ENCODE results near the gene NSG2. TPM values are rescaled to one million over a fixed set of nuclear protein-coding genes. Genes with fewer than 3 reads are reported as not detected.

NSG2 gene
- total RNA-seq, 1 experiment from 2014 or later, result not detected

DNA sequence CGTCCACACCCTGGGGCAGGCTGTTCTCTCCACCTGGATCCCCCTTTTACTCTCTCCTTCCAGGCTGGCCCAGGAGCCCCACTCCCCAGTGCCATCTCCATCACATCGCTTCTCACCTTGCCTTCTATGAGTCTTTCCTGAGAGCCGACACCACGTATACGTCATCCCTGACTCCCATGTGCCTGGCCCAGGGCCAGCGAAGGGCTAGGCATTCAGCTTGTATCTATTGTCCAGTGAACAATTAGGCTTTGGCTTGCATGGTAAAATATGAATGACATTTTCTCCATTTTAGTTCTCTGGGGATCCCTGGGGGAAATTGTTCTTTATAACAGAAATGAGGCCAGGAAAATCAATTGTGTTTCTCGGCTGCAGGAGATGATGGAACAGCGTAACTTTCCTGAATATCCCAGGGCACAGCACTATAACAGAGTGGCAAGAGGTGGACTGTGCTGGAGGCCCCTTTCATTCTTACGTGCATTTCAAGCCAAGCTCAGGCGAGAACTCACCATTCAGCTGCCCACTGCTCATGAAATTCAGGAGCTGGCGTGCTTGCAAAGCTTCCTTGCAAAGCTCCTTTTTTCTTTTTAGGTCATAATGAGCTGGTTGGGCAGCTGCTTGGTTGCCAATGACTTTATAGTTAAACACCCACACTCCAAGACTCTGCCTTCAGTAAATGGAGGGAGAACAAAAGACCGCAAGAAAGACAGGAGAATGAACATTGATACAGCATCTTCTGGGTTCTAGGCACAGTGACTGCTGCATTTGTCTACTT, 37.7 kb downstream of the NSG2 start:
- Mint-ChIP-seq H3K27me3 (ENCODE audit: insufficient read depth, unreplicated experiment) (peaks cover 39% of the 10 kb centered on the region), H3K4me1 (ENCODE audit: low read depth, unreplicated experiment) (no peaks in the 10 kb centered on the region), H3K9me3 (ENCODE audit: unreplicated experiment) (no peaks in the 10 kb centered on the region), H3K4me3 (ENCODE audit: unreplicated experiment) (no peak overlapping the region), H3K36me3 (ENCODE audit: insufficient read depth, unreplicated experiment) (no peaks in the 10 kb centered on the region), H3K27ac (ENCODE audit: unreplicated experiment) (no peak overlapping the region)
- Histone ChIP-seq H3K36me3 (ENCODE audit: control insufficient read depth, insufficient read depth, low read length) (no peaks in the 10 kb centered on the region; the same call in 1 of the 2 replicates), H3K4me3 (ENCODE audit: low read depth, low read length) (no peak overlapping the region), H3K9me3 (no peaks in the 10 kb centered on the region), H3K4me1 (no peaks in the 10 kb centered on the region), H3K27me3 (replicated peaks; ENCODE audit: control insufficient read depth, insufficient read depth, low read length) (no peaks in the 10 kb centered on the region)
- POLR2A ChIA-PET, result no interaction called here
- no peak for DNase-seq
- TF ChIP-seq, protein P1, sequence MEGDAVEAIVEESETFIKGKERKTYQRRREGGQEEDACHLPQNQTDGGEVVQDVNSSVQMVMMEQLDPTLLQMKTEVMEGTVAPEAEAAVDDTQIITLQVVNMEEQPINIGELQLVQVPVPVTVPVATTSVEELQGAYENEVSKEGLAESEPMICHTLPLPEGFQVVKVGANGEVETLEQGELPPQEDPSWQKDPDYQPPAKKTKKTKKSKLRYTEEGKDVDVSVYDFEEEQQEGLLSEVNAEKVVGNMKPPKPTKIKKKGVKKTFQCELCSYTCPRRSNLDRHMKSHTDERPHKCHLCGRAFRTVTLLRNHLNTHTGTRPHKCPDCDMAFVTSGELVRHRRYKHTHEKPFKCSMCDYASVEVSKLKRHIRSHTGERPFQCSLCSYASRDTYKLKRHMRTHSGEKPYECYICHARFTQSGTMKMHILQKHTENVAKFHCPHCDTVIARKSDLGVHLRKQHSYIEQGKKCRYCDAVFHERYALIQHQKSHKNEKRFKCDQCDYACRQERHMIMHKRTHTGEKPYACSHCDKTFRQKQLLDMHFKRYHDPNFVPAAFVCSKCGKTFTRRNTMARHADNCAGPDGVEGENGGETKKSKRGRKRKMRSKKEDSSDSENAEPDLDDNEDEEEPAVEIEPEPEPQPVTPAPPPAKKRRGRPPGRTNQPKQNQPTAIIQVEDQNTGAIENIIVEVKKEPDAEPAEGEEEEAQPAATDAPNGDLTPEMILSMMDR (IDR thresholded peaks at IDR 0.05; ENCODE audit: insufficient read depth in 1 of 2, low read depth in 1 of 2, low read length in 1 of 2, severe bottlenecking in 1 of 2, unreplicated experiment in 1 of 2), result no peak
- intact Hi-C loops (cut with micrococcal nuclease; ENCODE audit: unreplicated experiment), result no loop called here
- CTCF ChIA-PET, result no interaction called here
- no TSS peak for BruUV-seq (replicated peaks)

DNA sequence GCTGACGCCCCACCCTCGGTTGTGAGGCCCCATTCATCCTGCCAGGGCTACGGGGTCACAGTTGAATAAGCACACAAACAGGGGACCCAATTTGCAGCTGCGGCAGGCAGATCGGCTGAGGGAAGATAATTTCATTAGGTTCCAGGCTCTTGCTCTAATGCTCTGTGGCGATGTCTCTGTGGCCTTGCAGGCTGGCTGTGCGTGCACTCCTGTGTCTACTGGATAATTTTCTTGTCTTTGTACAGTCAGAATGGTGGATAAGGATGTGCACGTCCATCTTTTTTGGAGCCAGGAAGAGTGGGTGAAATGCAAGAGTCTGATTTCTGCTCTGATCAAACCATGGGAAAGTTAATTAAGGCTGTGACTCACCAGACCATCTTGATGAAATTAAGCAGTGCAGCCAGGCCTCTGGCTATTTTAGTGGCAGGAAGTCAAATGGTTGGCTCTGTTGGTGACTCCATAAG, 39.2 kb downstream of the NSG2 start:
- no peak for DNase-seq
- no peaks in the 10 kb centered on the region for H3K36me3 Mint-ChIP-seq (ENCODE audit: insufficient read depth, unreplicated experiment)
- Histone ChIP-seq H3K27me3 (replicated peaks; ENCODE audit: control insufficient read depth, insufficient read depth, low read length) (no peaks in the 10 kb centered on the region), H3K4me3 (ENCODE audit: low read depth, low read length) (no peak overlapping the region), H3K9me3 (no peaks in the 10 kb centered on the region), H3K4me1 (no peaks in the 10 kb centered on the region), H3K36me3 (ENCODE audit: control insufficient read depth, insufficient read depth, low read length) (no peaks in the 10 kb centered on the region; the same call in 1 of the 2 replicates)
- no peak overlapping the region for H3K27ac Mint-ChIP-seq (ENCODE audit: unreplicated experiment)
- POLR2A ChIA-PET, result no interaction called here
- no peaks in the 10 kb centered on the region for H3K4me1 Mint-ChIP-seq (ENCODE audit: low read depth, unreplicated experiment)
- intact Hi-C loops (cut with micrococcal nuclease; ENCODE audit: unreplicated experiment), result no loop called here
- H3K4me3 Mint-ChIP-seq (ENCODE audit: unreplicated experiment), result no peak overlapping the region
- TF ChIP-seq, protein P1 (IDR thresholded peaks at IDR 0.05; ENCODE audit: insufficient read depth in 1 of 2, low read depth in 1 of 2, low read length in 1 of 2, severe bottlenecking in 1 of 2, unreplicated experiment in 1 of 2), result no peak
- no peaks in the 10 kb centered on the region for H3K9me3 Mint-ChIP-seq (ENCODE audit: unreplicated experiment)
- peaks cover 32% of the 10 kb centered on the region for H3K27me3 Mint-ChIP-seq (ENCODE audit: insufficient read depth, unreplicated experiment)
- CTCF ChIA-PET, result no interaction called here
- no TSS peak for BruUV-seq (replicated peaks)

DNA sequence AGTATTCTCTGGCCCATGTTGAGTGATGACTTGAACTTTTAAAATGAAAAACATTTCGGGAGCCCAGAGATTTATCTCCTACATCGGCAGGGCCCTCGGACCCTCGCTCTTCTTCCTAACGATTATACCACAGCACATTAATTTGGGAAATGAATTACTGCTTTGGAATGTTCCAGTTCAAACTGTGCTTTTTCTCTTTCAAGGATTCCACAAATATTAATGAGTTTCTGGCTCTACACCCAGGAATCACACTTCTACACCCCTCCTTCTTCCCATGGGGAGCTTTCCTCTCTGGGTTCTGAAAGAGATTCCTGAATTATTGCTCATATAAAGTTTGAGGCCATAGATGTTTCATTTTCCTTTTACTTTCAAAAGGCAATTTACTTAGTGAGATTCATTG, 41.2 kb downstream of the NSG2 start:
- H3K9me3 Mint-ChIP-seq (ENCODE audit: unreplicated experiment), result no peaks in the 10 kb centered on the region
- no peaks in the 10 kb centered on the region for H3K9me3 ChIP-seq
- H3K27me3 ChIP-seq (replicated peaks; ENCODE audit: control insufficient read depth, insufficient read depth, low read length), result no peaks in the 10 kb centered on the region; the same call in 1 of the 2 replicates
- no TSS peak for BruUV-seq (replicated peaks)
- DNase-seq, result no peak
- no peaks in the 10 kb centered on the region for H3K36me3 Mint-ChIP-seq (ENCODE audit: insufficient read depth, unreplicated experiment)
- no peaks in the 10 kb centered on the region; the same call in 1 of the 2 replicates for H3K36me3 ChIP-seq (ENCODE audit: control insufficient read depth, insufficient read depth, low read length)
- peaks cover 32% of the 10 kb centered on the region for H3K27me3 Mint-ChIP-seq (ENCODE audit: insufficient read depth, unreplicated experiment)
- H3K4me3 Mint-ChIP-seq (ENCODE audit: unreplicated experiment), result no peak overlapping the region
- POLR2A ChIA-PET, result no interaction called here
- H3K4me3 ChIP-seq (ENCODE audit: low read depth, low read length), result no peak overlapping the region
- intact Hi-C loops (cut with micrococcal nuclease; ENCODE audit: unreplicated experiment), result no loop called here
- CTCF ChIA-PET, result no interaction called here
- TF ChIP-seq, protein P1 (IDR thresholded peaks at IDR 0.05; ENCODE audit: insufficient read depth in 1 of 2, low read depth in 1 of 2, low read length in 1 of 2, severe bottlenecking in 1 of 2, unreplicated experiment in 1 of 2), result no peak
- H3K4me1 Mint-ChIP-seq (ENCODE audit: low read depth, unreplicated experiment), result no peaks in the 10 kb centered on the region
- H3K27ac Mint-ChIP-seq (ENCODE audit: unreplicated experiment), result no peak overlapping the region
- no peaks in the 10 kb centered on the region for H3K4me1 ChIP-seq

Measured in Caco-2 (cell line).